B cell (primary cell): ENCODE measurements around the gene TERB1. TPM values are rescaled to one million over a fixed set of nuclear protein-coding genes. Genes with fewer than 3 reads are reported as not detected.

Experiments used
- ATAC-seq: fragments of 200-7000 bp; cut with Tn5 transposase; one replicate; pipeline ENCODE4 v1.10.0; 2021; ENCODE audit warnings: low read depth, mild to moderate bottlenecking, moderate number of reproducible peaks, moderate library complexity
- CTCF ChIA-PET: fragments of 350-600 bp; sonication (Branson Sonifier 250); formaldehyde crosslinking; loops from one replicate; lab custom pipeline; 2021; ENCODE audit warnings: antibody characterized with exemption, inconsistent platforms; lab: Charles Lee
- POLR2A ChIA-PET: fragments of 350-600 bp; sonication (Branson Sonifier 250); formaldehyde crosslinking; loops from one replicate; lab custom pipeline; 2021; ENCODE audit warnings: antibody characterized with exemption; lab: Charles Lee
- DNase-seq: peaks from one replicate; pipeline ENCODE4 v3.0.0; 2013
- H2AFZ ChIP-seq: 2 replicates; pipeline ENCODE4 v1.6.1; 2012; ENCODE audit warnings: mild to moderate bottlenecking, low read depth, low read length; ENCODE audit not compliant: insufficient read depth, poor library complexity, severe bottlenecking
- H3K27ac ChIP-seq, 2 donors: 1 replicate in 1 of 2; 2 replicates in 1 of 2; pipeline ENCODE4 v1.5.1; 2012 to 2013; ENCODE audit warnings: low read length in 2 of 2, mild to moderate bottlenecking in 2 of 2, moderate library complexity in 1 of 2
- H3K27me3 ChIP-seq, 4 experiments: fragments of 200-600 bp in 1 of 4; sonication (generic) in 1 of 4; replicated peaks in 1 of 4; 1 replicate in 2 of 4; 2 replicates in 2 of 4; pipeline versions ENCODE4 v1.6.1 to v1.7.0; 2013 to 2016; ENCODE audit warnings: low read length in 3 of 4, mild to moderate bottlenecking in 2 of 4, mixed read lengths in 1 of 4, moderate library complexity in 1 of 4; ENCODE audit not compliant: insufficient read depth in 4 of 4, control insufficient read depth in 3 of 4; ENCODE audit errors: control extremely low read depth in 1 of 4
- H3K36me3 ChIP-seq, 2 experiments: replicated peaks in 1 of 2; 1 replicate in 1 of 2; 2 replicates in 1 of 2; pipeline versions ENCODE4 v1.6.1 to v1.7.1; 2013; ENCODE audit warnings: low read length in 1 of 2; ENCODE audit not compliant: insufficient read depth in 2 of 2, control insufficient read depth in 1 of 2; ENCODE audit errors: control extremely low read depth in 1 of 2, extremely low read depth in 1 of 2
- H3K4me1 ChIP-seq, 2 donors: fragments of 200-600 bp in 1 of 2; sonication (generic) in 1 of 2; 1 replicate in 1 of 2; 2 replicates in 1 of 2; pipeline versions ENCODE4 v1.5.1 to v1.6.1; 2013 to 2017; ENCODE audit warnings: low read length in 2 of 2; ENCODE audit not compliant: control insufficient read depth in 2 of 2, insufficient read depth in 2 of 2
- H3K4me2 ChIP-seq: replicated peaks from 2 replicates; pipeline ENCODE3; 2012; ENCODE audit warnings: mild to moderate bottlenecking, low read depth, low read length; ENCODE audit not compliant: poor library complexity, severe bottlenecking
- H3K4me3 ChIP-seq, 5 experiments: fragments of 200-600 bp in 1 of 5; sonication (generic) in 1 of 5; 1 replicate in 3 of 5; 2 replicates in 2 of 5; pipeline versions ENCODE4 v1.5.1 to v1.7.0; 2011 to 2016; ENCODE audit warnings: low read length in 4 of 5, mild to moderate bottlenecking in 4 of 5, low read depth in 2 of 5, control low read depth in 1 of 5, moderate library complexity in 1 of 5; ENCODE audit not compliant: insufficient read depth in 1 of 5; ENCODE audit errors: control extremely low read depth in 1 of 5, extremely low read depth in 1 of 5
- H3K79me2 ChIP-seq: fragments of 200-600 bp; sonication (generic); one replicate; pipeline ENCODE4 v1.6.0; 2016; ENCODE audit warnings: low read length; ENCODE audit not compliant: control insufficient read depth, insufficient read depth
- H3K9ac ChIP-seq: fragments of 200-600 bp; sonication (generic); 2 replicates; pipeline ENCODE4 v1.6.1; 2017; ENCODE audit warnings: mild to moderate bottlenecking, low read length, moderate library complexity
- H3K9me3 ChIP-seq, 3 donors: one replicate each; pipeline versions ENCODE4 v1.6.1 to v1.7.1; 2013; ENCODE audit warnings: low read length in 2 of 3; ENCODE audit not compliant: control insufficient read depth in 2 of 3, insufficient read depth in 1 of 3; ENCODE audit errors: control extremely low read depth in 1 of 3
- H4K20me1 ChIP-seq: 2 replicates; pipeline ENCODE4 v1.6.0; 2012; ENCODE audit warnings: mild to moderate bottlenecking, low read length; ENCODE audit not compliant: insufficient read depth, control insufficient read depth, poor library complexity, severe bottlenecking
- H3K27ac Mint-ChIP-seq: one replicate; pipeline ENCODE4 v1.8.0; 2021; ENCODE audit warnings: mixed read lengths
- H3K27me3 Mint-ChIP-seq: one replicate; pipeline ENCODE4 v1.8.0; 2021; ENCODE audit warnings: mixed read lengths
- H3K4me1 Mint-ChIP-seq: one replicate; pipeline ENCODE4 v1.8.0; 2021; ENCODE audit warnings: mixed read lengths
- H3K4me3 Mint-ChIP-seq: one replicate; pipeline ENCODE4 v1.8.0; 2021; ENCODE audit warnings: mixed read lengths
- H3K9me3 Mint-ChIP-seq: one replicate; pipeline ENCODE4 v1.8.0; 2022; ENCODE audit warnings: mixed read lengths; ENCODE audit not compliant: insufficient read depth
- EZH2 ChIP-seq: IDR thresholded peaks from 2 replicates; pipeline ENCODE4 v1.6.1; 2012; ENCODE audit warnings: borderline replicate concordance, low read depth, mild to moderate bottlenecking, moderate library complexity, low read length; ENCODE audit not compliant: insufficient read depth, poor library complexity, severe bottlenecking
- WGBS: methylation state at CpG from one replicate; pipeline ENCODE4 v1.1.5; 2013; ENCODE audit warnings: missing lambda C conversion rate; ENCODE audit not compliant: insufficient coverage; 5-methylcytosine and 5-hydroxymethylcytosine counted together
- intact Hi-C: fragments of 100-400 bp; cut with micrococcal nuclease; formaldehyde crosslinking; loops from one replicate; pipeline ENCODE4 v1.10.0; 2022
- polyA plus RNA-seq: library from polyadenylated mRNA; depleted of rRNA; stranded (reverse); fragments of >200 nt; gene quantifications from 2 replicates; pipeline ENCODE4 v1.2.3, GENCODE V29; 2012
- total RNA-seq, 2 donors: library from RNA; stranded (reverse); fragments of 120-200 nt in 1 of 2; gene quantifications; 1 replicate in 1 of 2; 2 replicates in 1 of 2; pipeline versions ENCODE4 v1.2.3 to v1.2.4, GENCODE V29; 2013 to 2022
- TF ChIP-seq, protein P1 (sequence below): fragments of 200-600 bp; IDR thresholded peaks from one replicate; pipeline ENCODE4 v1.8.0; 2022; ENCODE audit warnings: antibody characterized with exemption, mild to moderate bottlenecking

TERB1 gene
- total and polyA plus RNA-seq, 2 donors (not counting 1 experiment from before 2014, with no cell fraction given), result 0.71 TPM; not detected in 1

DNA sequence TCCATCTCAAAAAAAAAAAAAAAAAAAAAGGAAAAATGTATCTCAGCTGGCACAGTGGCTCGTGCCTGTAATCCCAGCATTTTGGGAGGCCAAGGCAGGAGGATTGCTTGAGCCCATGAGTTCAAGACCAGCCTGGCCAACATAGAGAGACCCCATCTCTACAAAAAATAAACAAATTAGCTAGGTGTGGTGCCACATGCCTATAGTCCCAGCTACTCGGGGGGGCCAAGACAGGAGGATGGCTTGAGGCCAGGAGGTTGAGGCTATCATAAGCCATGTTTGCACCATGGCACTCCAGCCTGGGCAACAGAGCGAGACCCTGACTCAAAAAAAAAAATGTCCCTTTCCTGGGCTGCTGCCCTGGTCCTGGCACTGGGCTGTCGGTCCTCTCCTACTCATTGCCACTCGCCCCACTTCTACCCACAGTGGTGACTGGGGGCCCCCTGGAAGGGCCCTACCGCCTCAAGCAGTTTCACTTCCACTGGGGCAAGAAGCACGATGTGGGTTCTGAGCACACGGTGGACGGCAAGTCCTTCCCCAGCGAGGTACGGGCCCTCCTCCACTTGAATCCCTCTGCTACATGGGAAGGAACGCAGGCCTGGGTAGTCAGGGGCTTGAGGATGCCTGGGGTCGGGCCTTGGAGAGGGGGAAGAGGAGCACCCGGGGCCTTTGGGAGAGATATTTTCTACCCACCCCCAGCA, 48.9 kb upstream of the TERB1 start:
- Mint-ChIP-seq H3K9me3 (no peaks in the 10 kb centered on the region), H3K4me1 (peaks cover 7% of the 10 kb centered on the region), H3K27me3 (peaks cover 25% of the 10 kb centered on the region), H3K4me3 (no peak overlapping the region), H3K27ac (no peak overlapping the region)
- no peak for TF ChIP-seq EZH2
- TF ChIP-seq, protein P1, sequence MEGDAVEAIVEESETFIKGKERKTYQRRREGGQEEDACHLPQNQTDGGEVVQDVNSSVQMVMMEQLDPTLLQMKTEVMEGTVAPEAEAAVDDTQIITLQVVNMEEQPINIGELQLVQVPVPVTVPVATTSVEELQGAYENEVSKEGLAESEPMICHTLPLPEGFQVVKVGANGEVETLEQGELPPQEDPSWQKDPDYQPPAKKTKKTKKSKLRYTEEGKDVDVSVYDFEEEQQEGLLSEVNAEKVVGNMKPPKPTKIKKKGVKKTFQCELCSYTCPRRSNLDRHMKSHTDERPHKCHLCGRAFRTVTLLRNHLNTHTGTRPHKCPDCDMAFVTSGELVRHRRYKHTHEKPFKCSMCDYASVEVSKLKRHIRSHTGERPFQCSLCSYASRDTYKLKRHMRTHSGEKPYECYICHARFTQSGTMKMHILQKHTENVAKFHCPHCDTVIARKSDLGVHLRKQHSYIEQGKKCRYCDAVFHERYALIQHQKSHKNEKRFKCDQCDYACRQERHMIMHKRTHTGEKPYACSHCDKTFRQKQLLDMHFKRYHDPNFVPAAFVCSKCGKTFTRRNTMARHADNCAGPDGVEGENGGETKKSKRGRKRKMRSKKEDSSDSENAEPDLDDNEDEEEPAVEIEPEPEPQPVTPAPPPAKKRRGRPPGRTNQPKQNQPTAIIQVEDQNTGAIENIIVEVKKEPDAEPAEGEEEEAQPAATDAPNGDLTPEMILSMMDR, result no peak
- no peak overlapping the region for H3K9ac ChIP-seq
- intact Hi-C loops, result no loop called here
- DNase-seq (no peak), ATAC-seq (no peak)
- no peak overlapping the region for H3K4me2 ChIP-seq
- no peaks in the 10 kb centered on the region for H4K20me1 ChIP-seq
- H3K27me3 ChIP-seq, result peaks cover 0 to 20% (median 5%) of the 10 kb centered on the region in 4 experiments
- H3K4me1 ChIP-seq, result peaks cover 5 to 7% of the 10 kb centered on the region in 2 donors
- no peaks in the 10 kb centered on the region for H3K9me3 ChIP-seq
- H2AFZ ChIP-seq, result no peak overlapping the region
- no peak overlapping the region for H3K4me3 ChIP-seq
- no peak overlapping the region for H3K27ac ChIP-seq
- WGBS, result 68% methylated on average over 6 of the region's 14 CpGs
- H3K79me2 ChIP-seq, result no peaks in the 10 kb centered on the region
- no peaks in the 10 kb centered on the region for H3K36me3 ChIP-seq
- POLR2A ChIA-PET, result no interaction called here
- CTCF ChIA-PET, result interaction anchor here (0.7 to 2.8 kb wide), 3 partner anchors 17 to 369 kb away, joined by 4 to 14 read pairs (median 5); partner anchors contain the start of gene NAE1

DNA sequence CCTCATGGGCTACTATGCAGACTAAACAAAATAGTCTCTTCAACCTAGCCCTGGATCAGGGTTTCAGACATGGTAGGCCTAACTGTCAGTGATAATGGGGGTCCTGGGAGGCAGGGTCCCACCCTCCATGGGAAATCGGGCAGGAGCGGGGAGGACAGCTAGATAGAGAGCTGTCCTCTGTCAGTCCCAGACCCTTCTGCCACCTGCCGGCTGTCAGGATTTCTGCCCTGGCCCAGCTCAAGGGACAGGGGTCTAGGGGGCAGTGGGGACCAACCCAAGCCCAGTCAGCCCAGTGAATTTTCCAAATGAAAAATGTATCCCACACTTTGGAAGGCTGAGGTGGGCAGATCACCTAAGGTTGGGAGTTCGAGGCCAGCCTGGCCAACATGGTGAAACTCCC, 48.2 kb upstream of the TERB1 start:
- H3K27me3 ChIP-seq, result peaks cover 0 to 25% (median 9%) of the 10 kb centered on the region in 4 experiments
- Mint-ChIP-seq H3K27me3 (peaks cover 30% of the 10 kb centered on the region), H3K9me3 (no peaks in the 10 kb centered on the region), H3K4me3 (no peak overlapping the region), H3K27ac (no peak overlapping the region), H3K4me1 (peaks cover 11% of the 10 kb centered on the region)
- no peak overlapping the region for H3K4me2 ChIP-seq
- no peak for ATAC-seq
- H2AFZ ChIP-seq, result no peak overlapping the region
- peaks cover 10 to 13% of the 10 kb centered on the region in 2 donors for H3K4me1 ChIP-seq
- intact Hi-C loops, result no loop called here
- DNase-seq, result no peak
- WGBS, result 94% methylated on average over 3 of the region's 4 CpGs
- ChIA-PET CTCF (interaction anchor here (0.7 to 2.8 kb wide), 4 partner anchors 18 to 369 kb away, joined by 3 to 14 read pairs (median 4); partner anchors contain the start of gene NAE1), POLR2A (no interaction called here)
- H3K79me2 ChIP-seq, result no peaks in the 10 kb centered on the region
- H3K27ac ChIP-seq, result no peak overlapping the region
- no peaks in the 10 kb centered on the region for H3K9me3 ChIP-seq
- no peaks in the 10 kb centered on the region for H4K20me1 ChIP-seq
- no peak overlapping the region for H3K4me3 ChIP-seq
- H3K36me3 ChIP-seq, result no peaks in the 10 kb centered on the region
- TF ChIP-seq, protein P1, result no peak
- TF ChIP-seq EZH2, result no peak
- H3K9ac ChIP-seq, result no peak overlapping the region
